Panc1 (cell line): ENCODE data around the gene MACF1.

ENCODE experiments used
- CTCF ChIP-seq: fragments of 450-650 bp; IDR thresholded peaks from 2 replicates; pipeline ENCODE4 v1.5.1; 2017; ENCODE audit warnings: mild to moderate bottlenecking
- POLR2AphosphoS5 ChIP-seq: IDR thresholded peaks from 2 replicates; pipeline ENCODE4 v1.6.1; 2012; ENCODE audit warnings: mild to moderate bottlenecking, low read depth, low read length, moderate library complexity
- REST ChIP-seq, 2 experiments: IDR thresholded peaks; 2 replicates each; pipeline ENCODE4 v1.6.1; 2011 to 2012; ENCODE audit warnings: low read depth in 2 of 2, control low read depth in 1 of 2, low read length in 1 of 2, mild to moderate bottlenecking in 1 of 2, moderate library complexity in 1 of 2; ENCODE audit not compliant: insufficient read depth in 1 of 2
- SIN3A ChIP-seq: IDR thresholded peaks from 2 replicates; pipeline ENCODE4 v1.6.1; 2012; ENCODE audit warnings: low read depth, mild to moderate bottlenecking, low read length, moderate library complexity, borderline replicate concordance; ENCODE audit not compliant: insufficient read depth
- TCF7L2 ChIP-seq: IDR thresholded peaks from 2 replicates; pipeline ENCODE4 v1.6.1; 2011; ENCODE audit warnings: mild to moderate bottlenecking, low read depth, low read length, inconsistent platforms

- no peak for TF ChIP-seq CTCF
- no peak for TF ChIP-seq POLR2AphosphoS5
- no peak for TF ChIP-seq REST (IDR thresholded peaks at IDR 0.05; ENCODE audit: insufficient read depth in 1 of 2, low read depth in 2 of 2, low read length in 1 of 2)
- TF ChIP-seq SIN3A = no peak
- no peak for TF ChIP-seq TCF7L2
These were observed 193.0 kb downstream of the MACF1 start for GRCh38 chr1:39397487-39397886.
